Measurements from ENCODE around the gene FXR1.

The FXR1 gene

DNA sequence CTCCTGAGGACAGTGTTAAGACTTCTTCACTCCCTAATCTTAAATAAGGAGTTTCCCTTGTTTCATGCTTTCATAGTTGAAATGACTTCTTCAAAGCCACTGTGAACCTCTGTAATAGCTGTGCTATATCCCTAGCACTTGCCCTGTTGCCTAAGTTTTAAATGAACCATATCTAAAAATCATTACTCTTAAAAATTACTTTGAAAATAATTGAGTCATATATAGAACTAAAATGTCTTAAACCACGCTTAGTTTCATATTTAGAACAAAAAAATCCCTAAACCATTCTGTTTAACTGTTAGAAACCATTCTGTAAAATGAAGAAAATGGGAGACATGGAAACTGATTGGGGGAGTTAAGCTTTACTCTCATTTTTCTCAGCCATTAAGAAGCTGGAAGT lies 47.2 kb downstream of the FXR1 start:
- ChIA-PET POLR2A (no interaction called here), CTCF (interaction anchor here (1.6 kb wide), 2 partner anchors 11 to 16 kb away, joined by 4 to 5 read pairs; no protein-coding TSS in a partner anchor)
- TF ChIP-seq CTCF (IDR thresholded peaks at IDR 0.05; ENCODE audit: control extremely low read depth, extremely low read depth, low read depth, missing control alignments) = no peak
- DNase-seq (ENCODE audit: extremely low spot score) = no peak

DNA sequence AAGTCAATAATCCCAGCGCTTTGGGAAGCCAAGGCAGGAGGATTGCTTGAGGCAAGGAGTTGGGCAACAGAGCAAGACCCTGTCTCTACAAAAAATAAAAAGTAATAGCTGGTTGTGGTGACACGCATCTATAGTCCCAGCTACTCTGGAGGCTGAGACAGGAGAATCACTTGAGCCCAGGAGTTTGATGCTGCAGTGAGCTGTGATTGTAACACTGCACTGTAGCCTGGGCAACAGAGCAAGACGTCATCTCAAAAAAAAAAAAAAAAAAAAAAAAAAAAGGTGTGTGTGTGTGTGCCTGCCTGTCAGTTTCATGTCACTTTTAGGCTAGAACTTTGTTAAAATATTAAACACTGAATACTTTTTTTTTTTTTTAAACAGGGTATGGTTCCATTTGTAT lies 48.6 kb downstream of the FXR1 start:
- POLR2A ChIA-PET = no interaction called here
- CTCF ChIA-PET = interaction anchor here (1.6 to 4.3 kb wide), 2 partner anchors 14 to 15 kb away, joined by 5 to 13 read pairs; no protein-coding TSS in a partner anchor
- DNase-seq (ENCODE audit: extremely low spot score) = no peak
- TF ChIP-seq CTCF (IDR thresholded peaks at IDR 0.05; ENCODE audit: control extremely low read depth, extremely low read depth, low read depth, missing control alignments) = no peak

DNA sequence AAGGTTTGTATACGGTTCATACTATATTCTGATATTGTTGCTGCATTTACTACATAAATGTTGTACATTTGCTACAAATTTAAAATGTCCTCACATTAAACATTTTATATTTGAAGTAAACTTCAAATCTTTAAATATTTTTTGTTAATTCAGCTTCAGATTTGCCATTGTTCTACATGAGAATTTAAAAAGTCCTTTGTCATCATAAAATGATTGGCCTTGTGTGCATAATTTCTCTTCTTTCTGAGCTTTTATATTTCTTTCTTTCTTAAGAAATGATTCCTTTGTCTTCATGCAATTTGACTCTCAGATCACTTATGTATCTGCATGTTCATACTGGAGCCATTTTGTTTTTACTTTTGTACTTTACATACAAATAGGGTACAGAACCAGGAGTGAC lies 49.1 kb downstream of the FXR1 start:
- POLR2A ChIA-PET = no interaction called here
- DNase-seq (ENCODE audit: extremely low spot score) = no peak
- CTCF ChIA-PET = interaction anchor here (0.9 to 4.3 kb wide), 2 partner anchors 9 to 14 kb away, joined by 4 to 13 read pairs; no protein-coding TSS in a partner anchor
- no peak for TF ChIP-seq CTCF (IDR thresholded peaks at IDR 0.05; ENCODE audit: control extremely low read depth, extremely low read depth, low read depth, missing control alignments)

GRCh38 chr3:180962530-180962929 lies 50.1 kb downstream of the FXR1 start:
- POLR2A ChIA-PET = no interaction called here

DNA sequence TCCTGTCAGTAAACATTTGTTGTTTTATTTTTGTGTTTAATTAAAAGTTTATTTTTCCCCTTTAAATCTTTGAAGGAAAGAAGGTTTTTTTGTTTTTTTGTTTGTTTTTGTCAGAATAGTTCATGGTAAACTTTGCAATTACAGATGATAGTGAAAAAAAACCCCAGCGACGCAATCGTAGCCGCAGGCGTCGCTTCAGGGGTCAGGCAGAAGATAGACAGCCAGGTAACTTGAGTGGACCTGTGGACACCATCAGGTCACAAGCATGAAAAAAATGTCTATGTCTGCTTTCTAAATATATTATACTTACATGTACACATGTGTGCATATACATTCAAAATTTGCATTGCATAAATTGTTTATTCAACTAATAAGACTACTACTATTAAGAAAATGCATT lies 58.5 kb downstream of the FXR1 start:
- no peak for TF ChIP-seq CTCF (IDR thresholded peaks at IDR 0.05; ENCODE audit: control extremely low read depth, extremely low read depth, low read depth, missing control alignments)
- ChIA-PET POLR2A (no interaction called here), CTCF (interaction anchor here (0.8 to 1.6 kb wide), 2 partner anchors 9 to 13 kb away, joined by 4 read pairs; no protein-coding TSS in a partner anchor)
- DNase-seq (ENCODE audit: extremely low spot score) = no peak

More at GRCh38 chr3:180962530-180962929, 50.1 kb downstream of the FXR1 start:
- no peak for TF ChIP-seq CTCF (IDR thresholded peaks at IDR 0.05; ENCODE audit: control extremely low read depth, extremely low read depth, low read depth, missing control alignments)
- CTCF ChIA-PET = interaction anchor here (0.7 to 4.3 kb wide), 4 partner anchors 8 to 16 kb away, joined by 3 to 13 read pairs (median 4); no protein-coding TSS in a partner anchor
- DNase-seq (ENCODE audit: extremely low spot score) = no peak

DNA sequence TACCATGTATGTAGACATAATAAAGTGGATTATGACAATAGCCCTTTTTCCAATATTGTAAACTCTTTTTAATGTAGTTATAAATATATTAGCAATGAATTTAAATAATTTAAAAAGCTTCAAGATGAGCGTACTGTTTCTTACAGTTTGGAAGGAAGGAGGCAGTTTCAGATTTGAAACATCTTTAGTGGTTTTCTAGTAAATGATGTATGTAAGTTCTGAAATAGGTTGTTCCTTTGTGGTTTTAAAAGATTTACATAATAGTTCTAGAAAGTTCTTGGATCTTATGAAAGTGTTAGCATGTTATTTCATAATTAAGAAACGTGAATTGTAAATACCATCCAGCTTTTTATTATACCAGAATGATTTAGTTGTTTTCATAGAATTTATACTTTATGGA lies 61.1 kb downstream of the FXR1 start:
- ChIA-PET POLR2A (interaction anchor here (0.5 kb wide), 1 partner anchor 787 kb away, joined by 6 read pairs; no protein-coding TSS in a partner anchor), CTCF (no interaction called here)
- no peak for DNase-seq (ENCODE audit: extremely low spot score)
- TF ChIP-seq CTCF (IDR thresholded peaks at IDR 0.05; ENCODE audit: control extremely low read depth, extremely low read depth, low read depth, missing control alignments) = no peak

Measured in GM10248 (cell line).